DOHH2 (cell line): ENCODE data around the gene FAM20A.

Experiments used
- H3F3A ChIP-seq: fragments of 200-600 bp; sonication (generic), shearing (Covaris generic); 2 replicates; pipeline ENCODE4 v1.6.0; 2016; ENCODE audit warnings: antibody characterized with exemption, mild to moderate bottlenecking; ENCODE audit not compliant: control insufficient read depth, insufficient read depth
- H3K27ac ChIP-seq: fragments of 200-600 bp; sonication (generic); 2 replicates; pipeline ENCODE4 v1.5.1; 2014; ENCODE audit warnings: low read depth, mild to moderate bottlenecking, low read length, moderate library complexity
- H3K27me3 ChIP-seq: fragments of 200-600 bp; sonication (generic); 2 replicates; pipeline ENCODE4 v1.6.1; 2014; ENCODE audit warnings: mild to moderate bottlenecking, low read length, mixed read lengths; ENCODE audit not compliant: control insufficient read depth
- H3K36me3 ChIP-seq: fragments of 200-600 bp; sonication (generic); 2 replicates; pipeline ENCODE4 v1.6.1; 2014; ENCODE audit warnings: mild to moderate bottlenecking, low read length, moderate library complexity, mixed read lengths; ENCODE audit not compliant: control insufficient read depth
- H3K4me1 ChIP-seq: fragments of 200-600 bp; sonication (generic); 2 replicates; pipeline ENCODE4 v1.6.1; 2014; ENCODE audit warnings: mild to moderate bottlenecking, low read length, mixed read lengths; ENCODE audit not compliant: control insufficient read depth
- H3K4me2 ChIP-seq: fragments of 200-600 bp; sonication (generic); 2 replicates; pipeline ENCODE4 v1.6.0; 2014; ENCODE audit warnings: mild to moderate bottlenecking, low read length, moderate library complexity
- H3K4me3 ChIP-seq: fragments of 200-600 bp; sonication (generic); 2 replicates; pipeline ENCODE4 v1.5.1; 2014; ENCODE audit warnings: mild to moderate bottlenecking, low read length, mixed read lengths
- H3K79me2 ChIP-seq: fragments of 200-600 bp; sonication (generic); 2 replicates; pipeline ENCODE4 v1.6.1; 2014; ENCODE audit warnings: mild to moderate bottlenecking, low read length, mixed read lengths; ENCODE audit not compliant: control insufficient read depth
- H3K9me2 ChIP-seq: fragments of 200-600 bp; sonication (generic); replicated peaks from 2 replicates; pipeline ENCODE4 v1.6.1; 2014; ENCODE audit warnings: mild to moderate bottlenecking, low read length, mixed read lengths; ENCODE audit not compliant: control insufficient read depth
- H3K9me3 ChIP-seq: fragments of 200-600 bp; sonication (generic); 2 replicates; pipeline ENCODE4 v1.6.1; 2014; ENCODE audit warnings: antibody characterized with exemption, low read length, mixed read lengths; ENCODE audit not compliant: control insufficient read depth, insufficient read depth
- H4K20me1 ChIP-seq: fragments of 200-600 bp; sonication (generic); 2 replicates; pipeline ENCODE4 v1.6.0; 2014; ENCODE audit warnings: low read depth, mild to moderate bottlenecking, antibody characterized with exemption, low read length, moderate library complexity; ENCODE audit not compliant: control insufficient read depth, insufficient read depth
- CTCF ChIP-seq: fragments of 200-600 bp; sonication (generic); IDR thresholded peaks from one replicate; pipeline ENCODE4 v1.5.1; 2014; ENCODE audit warnings: antibody characterized with exemption, mild to moderate bottlenecking, low read depth, low read length; ENCODE audit not compliant: poor library complexity, severe bottlenecking
- EZH2phosphoT487 ChIP-seq: fragments of 200-600 bp; sonication (generic); IDR thresholded peaks from 2 replicates; pipeline ENCODE4 v1.6.1; 2017; ENCODE audit warnings: borderline replicate concordance, mild to moderate bottlenecking, antibody characterized with exemption, low read length, moderate library complexity, mixed read lengths

FAM20A gene

GRCh38 chr17:68516732-68517131, 84.4 kb downstream of the FAM20A start:
- H3K4me3 ChIP-seq: no peak overlapping the region
- H3K79me2 ChIP-seq: peaks cover 72% of the 10 kb centered on the region
- peaks cover 17% of the 10 kb centered on the region for H3K4me1 ChIP-seq
- no peak overlapping the region for H3K4me2 ChIP-seq
- no peaks in the 10 kb centered on the region for H3K9me2 ChIP-seq
- peaks cover 76% of the 10 kb centered on the region for H3K36me3 ChIP-seq
- H4K20me1 ChIP-seq: peaks cover 20% of the 10 kb centered on the region
- H3K9me3 ChIP-seq: no peaks in the 10 kb centered on the region
- H3K27ac ChIP-seq: no peak overlapping the region
- no peak for TF ChIP-seq EZH2phosphoT487
- TF ChIP-seq CTCF: no peak
- no peaks in the 10 kb centered on the region for H3K27me3 ChIP-seq
- H3F3A ChIP-seq: no peaks in the 10 kb centered on the region

- TF ChIP-seq EZH2phosphoT487: no peak
- TF ChIP-seq CTCF: no peak
- peaks cover 76% of the 10 kb centered on the region for H3K36me3 ChIP-seq
- H3K9me3 ChIP-seq: no peaks in the 10 kb centered on the region
- peak overlapping the region; percentile 86 for H3K4me2 ChIP-seq
- H3K79me2 ChIP-seq: peaks cover 67% of the 10 kb centered on the region
- peak overlapping the region; percentile 88 for H3K4me3 ChIP-seq
- H3F3A ChIP-seq: no peaks in the 10 kb centered on the region
- H3K27ac ChIP-seq: no peak overlapping the region
- H3K27me3 ChIP-seq: no peaks in the 10 kb centered on the region
- no peaks in the 10 kb centered on the region for H3K9me2 ChIP-seq
- H3K4me1 ChIP-seq: peaks cover 32% of the 10 kb centered on the region
- H4K20me1 ChIP-seq: peaks cover 20% of the 10 kb centered on the region
These were observed 86.1 kb downstream of the FAM20A start for GRCh38 chr17:68514831-68515635.

DNA sequence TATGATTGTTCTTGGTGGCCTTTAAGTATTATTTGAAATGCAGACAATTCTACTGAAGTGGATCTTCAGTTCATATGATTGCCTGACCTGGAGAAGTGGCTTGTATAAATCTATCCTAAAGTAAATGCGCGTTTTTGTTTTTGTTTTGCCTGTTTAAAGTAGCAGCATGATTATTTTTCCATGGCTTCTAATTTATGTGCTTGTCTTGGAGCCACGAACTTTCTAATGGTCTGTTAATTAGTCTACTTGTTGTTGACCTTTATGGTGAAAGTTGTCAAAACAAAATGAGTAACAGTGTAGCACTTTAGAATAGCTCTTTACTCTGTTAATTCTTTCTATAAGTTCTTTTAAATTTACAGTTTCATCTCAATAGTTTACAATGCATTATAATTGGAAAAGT, 87.2 kb downstream of the FAM20A start:
- Histone ChIP-seq H3K36me3 (peaks cover 65% of the 10 kb centered on the region), H3K9me3 (no peaks in the 10 kb centered on the region), H3K4me1 (peaks cover 38% of the 10 kb centered on the region), H3K27me3 (no peaks in the 10 kb centered on the region), H3K9me2 (no peaks in the 10 kb centered on the region), H3F3A (no peaks in the 10 kb centered on the region), H4K20me1 (peaks cover 20% of the 10 kb centered on the region), H3K4me3 (peak overlapping the region; percentile 88), H3K79me2 (peaks cover 59% of the 10 kb centered on the region), H3K4me2 (peak overlapping the region; percentile 86), H3K27ac (no peak overlapping the region)
- TF ChIP-seq CTCF: no peak
- TF ChIP-seq EZH2phosphoT487: no peak
